ENCODE results near the gene AIRE.

Gene AIRE

DNA sequence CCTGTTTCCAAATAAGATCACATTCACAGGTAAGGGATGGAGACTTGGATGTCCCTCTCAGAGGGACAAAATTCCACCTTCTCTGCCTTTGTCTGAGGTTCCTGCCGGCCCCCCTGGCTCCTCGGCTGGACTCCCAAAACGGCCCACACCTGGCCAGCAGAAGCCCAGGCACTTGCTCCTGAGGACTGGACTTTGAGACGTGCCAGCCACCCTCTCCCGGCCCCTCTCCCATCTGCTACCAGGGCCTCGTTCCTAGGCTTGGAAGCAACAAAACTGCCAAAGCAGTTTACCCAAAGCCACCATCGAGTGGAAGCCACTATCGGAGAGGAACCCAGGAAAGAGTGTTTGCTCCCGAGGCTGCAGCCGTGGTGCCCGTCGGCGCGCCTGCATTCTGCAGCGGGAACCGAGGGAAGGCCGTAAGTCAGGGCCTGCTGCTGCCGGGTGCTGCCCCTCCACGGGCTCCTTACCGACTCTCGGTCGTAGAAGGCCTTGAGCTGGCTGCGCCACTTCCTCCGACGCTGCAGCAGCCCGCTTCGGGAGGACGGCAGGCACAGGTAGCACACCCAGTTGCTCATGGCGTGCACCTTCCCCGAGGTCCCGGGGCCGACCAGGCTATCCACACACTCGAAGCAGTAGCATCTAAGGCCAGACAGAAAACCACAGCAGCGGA, 27.5 kb upstream of the AIRE start:
- no peak for DNase-seq (ENCODE audit: low read depth)
- TF ChIP-seq, protein P1, sequence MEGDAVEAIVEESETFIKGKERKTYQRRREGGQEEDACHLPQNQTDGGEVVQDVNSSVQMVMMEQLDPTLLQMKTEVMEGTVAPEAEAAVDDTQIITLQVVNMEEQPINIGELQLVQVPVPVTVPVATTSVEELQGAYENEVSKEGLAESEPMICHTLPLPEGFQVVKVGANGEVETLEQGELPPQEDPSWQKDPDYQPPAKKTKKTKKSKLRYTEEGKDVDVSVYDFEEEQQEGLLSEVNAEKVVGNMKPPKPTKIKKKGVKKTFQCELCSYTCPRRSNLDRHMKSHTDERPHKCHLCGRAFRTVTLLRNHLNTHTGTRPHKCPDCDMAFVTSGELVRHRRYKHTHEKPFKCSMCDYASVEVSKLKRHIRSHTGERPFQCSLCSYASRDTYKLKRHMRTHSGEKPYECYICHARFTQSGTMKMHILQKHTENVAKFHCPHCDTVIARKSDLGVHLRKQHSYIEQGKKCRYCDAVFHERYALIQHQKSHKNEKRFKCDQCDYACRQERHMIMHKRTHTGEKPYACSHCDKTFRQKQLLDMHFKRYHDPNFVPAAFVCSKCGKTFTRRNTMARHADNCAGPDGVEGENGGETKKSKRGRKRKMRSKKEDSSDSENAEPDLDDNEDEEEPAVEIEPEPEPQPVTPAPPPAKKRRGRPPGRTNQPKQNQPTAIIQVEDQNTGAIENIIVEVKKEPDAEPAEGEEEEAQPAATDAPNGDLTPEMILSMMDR (conservative IDR thresholded peaks at IDR 0.05; ENCODE audit: control insufficient read depth, insufficient read depth, low read depth, low read length), result no peak
- H3K4me3 ChIP-seq (ENCODE audit: control insufficient read depth, low read depth, low read length), result no peak overlapping the region

DNA sequence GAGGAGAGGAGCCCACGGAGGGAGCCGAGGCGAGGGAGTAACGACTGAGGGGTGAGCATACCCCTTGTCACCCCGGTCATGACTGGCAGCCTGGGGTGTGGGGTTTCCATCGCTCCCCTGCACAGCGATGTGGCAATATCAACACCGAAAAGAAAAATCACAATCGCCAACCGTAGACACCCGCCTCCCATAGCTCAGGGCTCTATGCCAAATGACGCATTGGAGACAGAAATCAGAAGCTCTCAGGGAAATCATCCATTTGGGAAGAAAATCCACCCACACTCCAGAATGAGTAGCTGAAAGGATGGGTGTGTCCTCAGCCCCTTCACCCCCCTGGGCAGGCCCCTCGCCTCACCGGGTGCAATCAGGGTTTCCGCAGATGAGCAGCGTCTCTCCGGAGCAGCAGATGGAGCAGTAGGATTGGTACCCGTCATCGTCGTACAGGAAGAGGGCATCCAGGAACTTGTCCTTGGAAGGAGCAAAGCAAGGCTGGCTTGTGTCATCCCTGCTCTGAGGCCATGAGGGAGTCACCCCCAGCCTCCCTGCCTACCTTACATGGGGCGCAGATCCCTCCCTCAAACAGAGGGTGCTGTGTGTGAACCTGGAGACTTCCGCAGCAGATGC, 26.5 kb upstream of the AIRE start:
- no peak overlapping the region for H3K4me3 ChIP-seq (ENCODE audit: control insufficient read depth, low read depth, low read length)
- DNase-seq (ENCODE audit: low read depth), result peak; percentile 64
- TF ChIP-seq, protein P1 (conservative IDR thresholded peaks at IDR 0.05; ENCODE audit: control insufficient read depth, insufficient read depth, low read depth, low read length), result no peak

DNA sequence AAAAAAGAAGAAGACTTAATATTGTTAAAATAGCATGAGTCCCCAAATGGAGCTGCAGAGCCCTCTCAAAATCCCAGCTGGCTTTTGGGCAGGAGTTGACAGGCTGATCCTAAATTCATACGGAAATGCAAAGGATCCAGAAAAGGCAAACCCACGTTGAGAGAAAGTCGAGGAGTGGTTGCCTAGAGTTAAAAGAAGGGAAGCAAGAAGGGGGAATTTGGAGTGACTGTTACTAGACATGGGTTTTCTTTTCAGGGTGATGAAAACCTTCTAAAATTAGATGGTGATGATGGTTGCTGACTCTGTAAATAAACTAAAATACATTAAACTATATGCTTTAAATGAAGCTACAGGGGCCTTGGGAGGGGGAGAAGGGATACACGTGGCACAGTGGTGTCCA, 25.6 kb upstream of the AIRE start:
- H3K4me3 ChIP-seq (ENCODE audit: control insufficient read depth, low read depth, low read length), result no peak overlapping the region
- TF ChIP-seq, protein P1 (conservative IDR thresholded peaks at IDR 0.05; ENCODE audit: control insufficient read depth, insufficient read depth, low read depth, low read length), result no peak
- DNase-seq (ENCODE audit: low read depth), result no peak

DNA sequence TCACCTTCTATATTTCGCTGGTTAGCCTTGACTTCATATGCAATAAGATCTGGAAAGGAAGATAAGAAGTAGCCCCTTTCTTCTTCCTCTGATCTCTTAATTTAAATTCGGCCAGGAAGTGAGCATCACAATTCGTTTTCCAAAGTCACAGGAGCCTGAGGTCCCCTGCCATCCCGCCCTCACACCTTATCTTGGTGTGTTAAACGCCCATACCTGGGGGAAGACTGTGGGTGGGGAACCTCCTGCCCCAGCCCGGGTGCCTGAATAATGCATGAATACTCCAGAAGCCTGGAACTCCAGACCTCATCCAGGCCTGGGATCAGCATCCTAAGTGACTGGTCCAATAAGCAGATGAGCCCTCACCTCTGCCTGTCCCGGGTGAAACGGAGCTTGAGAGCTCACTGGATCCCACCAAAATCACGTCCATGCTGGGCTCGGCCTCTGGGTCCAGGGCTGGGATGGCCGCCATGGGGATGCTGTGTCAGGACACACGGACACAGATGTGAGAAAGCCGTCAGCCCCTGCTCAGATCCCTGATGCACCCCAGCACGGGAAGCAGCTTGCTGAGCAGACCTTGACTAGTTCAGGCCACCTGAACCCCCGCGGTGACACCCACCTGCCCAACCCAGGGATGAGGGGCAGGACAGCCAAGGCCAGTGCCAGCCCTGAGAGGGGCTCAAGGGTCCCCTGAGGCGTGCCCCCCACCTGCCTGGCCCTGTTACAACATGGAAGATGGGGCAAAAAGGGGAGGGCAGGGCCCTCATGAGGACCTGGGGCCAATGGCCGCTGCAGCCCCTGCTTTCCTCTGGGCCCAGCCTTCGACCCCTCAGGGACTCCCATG, 24.7 kb upstream of the AIRE start:
- H3K4me3 ChIP-seq (ENCODE audit: control insufficient read depth, low read depth, low read length), result no peak overlapping the region
- DNase-seq (ENCODE audit: low read depth), result no peak
- TF ChIP-seq, protein P1 (conservative IDR thresholded peaks at IDR 0.05; ENCODE audit: control insufficient read depth, insufficient read depth, low read depth, low read length), result no peak

DNA sequence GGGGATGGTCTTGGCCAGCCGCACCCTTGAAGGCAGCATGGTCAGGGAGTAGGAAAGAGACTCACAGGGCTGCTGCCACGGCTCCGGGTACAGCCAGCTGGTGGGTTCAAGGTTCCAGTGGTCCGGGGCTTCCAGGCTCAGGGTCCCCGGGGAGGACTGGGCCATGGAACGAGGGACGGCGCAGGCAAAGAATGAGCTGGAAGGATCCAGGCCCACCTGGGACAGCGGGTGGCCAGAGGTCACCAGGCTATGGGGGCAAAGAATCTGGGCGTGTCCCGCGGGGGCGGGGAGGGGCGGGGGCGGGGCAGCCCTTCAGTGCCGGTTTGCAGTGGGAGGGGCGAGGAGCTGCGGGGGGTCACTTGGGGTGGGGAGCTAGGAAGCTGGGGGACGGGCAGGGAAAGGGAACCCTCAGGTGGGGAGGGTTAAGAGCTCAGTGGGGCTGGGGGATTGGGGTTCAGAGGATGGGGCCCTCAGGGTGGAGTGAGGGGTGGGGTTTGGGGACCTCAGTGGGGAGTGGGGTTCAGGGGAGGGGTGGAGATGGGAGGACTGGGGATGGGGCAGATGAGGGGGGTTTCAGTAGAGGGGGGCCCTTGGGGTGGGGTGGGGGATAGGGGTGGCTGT, 23.9 kb upstream of the AIRE start, which contains the start of gene DNMT3L:
Gene DNMT3L (minus strand): TSS at position 223 of the 621 bp plus-strand sequence. CDS start 638 bp downstream, outside the sequence.
- no peak for DNase-seq (ENCODE audit: low read depth)
- no peak within 1 kb of the TSS for H3K4me3 ChIP-seq (ENCODE audit: control insufficient read depth, low read depth, low read length)
- TF ChIP-seq, protein P1 (conservative IDR thresholded peaks at IDR 0.05; ENCODE audit: control insufficient read depth, insufficient read depth, low read depth, low read length), result no peak

DNA sequence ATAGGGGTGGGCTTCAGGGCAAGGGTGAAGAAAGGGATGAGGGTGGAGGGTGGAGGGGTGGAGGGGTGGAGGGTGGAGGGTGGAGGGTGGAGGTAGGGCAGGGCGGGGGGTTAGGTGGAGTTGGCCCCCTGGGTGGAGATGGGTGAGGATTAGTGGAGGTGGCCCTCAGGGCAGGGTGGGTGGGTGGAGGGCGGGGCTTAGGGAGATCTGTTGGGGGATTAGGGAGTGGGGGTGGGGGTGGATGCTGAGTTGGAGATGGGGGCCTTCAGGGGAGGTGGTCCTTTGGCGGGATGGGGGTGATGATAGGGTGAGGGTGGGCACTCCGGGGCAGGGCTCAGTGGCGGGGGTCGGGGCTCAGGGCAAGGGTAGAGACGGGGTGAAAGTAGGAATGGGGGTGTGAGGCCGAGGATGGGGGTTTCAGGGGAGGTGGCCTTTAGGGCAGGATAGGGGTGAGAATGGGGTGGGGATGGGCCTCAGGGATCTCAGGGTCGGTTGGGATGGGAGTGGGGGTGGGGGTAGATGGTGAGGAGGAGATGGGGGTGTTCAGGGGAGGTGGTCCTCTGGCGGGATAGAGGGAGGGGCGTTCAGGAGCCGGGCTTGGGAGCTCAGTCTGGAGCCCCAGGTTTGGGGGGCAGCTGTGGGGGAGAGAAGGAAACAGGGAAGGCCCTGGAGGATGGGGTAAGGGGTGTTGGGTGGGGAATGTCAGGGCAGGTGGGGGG, 23.2 kb upstream of the AIRE start:
- DNase-seq (ENCODE audit: low read depth), result no peak
- TF ChIP-seq, protein P1 (conservative IDR thresholded peaks at IDR 0.05; ENCODE audit: control insufficient read depth, insufficient read depth, low read depth, low read length), result no peak
- H3K4me3 ChIP-seq (ENCODE audit: control insufficient read depth, low read depth, low read length), result no peak overlapping the region

Data from fibroblast of mammary gland (primary cell).